NK-92 (cell line): ENCODE data around the gene CYB561A3.
"Not testable (repeated sequence)": the region's sequence is repeated elsewhere in the genome, so short reads cannot be mapped to it uniquely, and the experiment has no call there.

Source experiments
- DNase-seq: peaks from one replicate; lab custom pipeline; 2025; ENCODE audit not compliant: unreplicated experiment; lab: John Stamatoyannopoulos, UW

Gene CYB561A3, protein sequence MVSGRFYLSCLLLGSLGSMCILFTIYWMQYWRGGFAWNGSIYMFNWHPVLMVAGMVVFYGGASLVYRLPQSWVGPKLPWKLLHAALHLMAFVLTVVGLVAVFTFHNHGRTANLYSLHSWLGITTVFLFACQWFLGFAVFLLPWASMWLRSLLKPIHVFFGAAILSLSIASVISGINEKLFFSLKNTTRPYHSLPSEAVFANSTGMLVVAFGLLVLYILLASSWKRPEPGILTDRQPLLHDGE

DNA sequence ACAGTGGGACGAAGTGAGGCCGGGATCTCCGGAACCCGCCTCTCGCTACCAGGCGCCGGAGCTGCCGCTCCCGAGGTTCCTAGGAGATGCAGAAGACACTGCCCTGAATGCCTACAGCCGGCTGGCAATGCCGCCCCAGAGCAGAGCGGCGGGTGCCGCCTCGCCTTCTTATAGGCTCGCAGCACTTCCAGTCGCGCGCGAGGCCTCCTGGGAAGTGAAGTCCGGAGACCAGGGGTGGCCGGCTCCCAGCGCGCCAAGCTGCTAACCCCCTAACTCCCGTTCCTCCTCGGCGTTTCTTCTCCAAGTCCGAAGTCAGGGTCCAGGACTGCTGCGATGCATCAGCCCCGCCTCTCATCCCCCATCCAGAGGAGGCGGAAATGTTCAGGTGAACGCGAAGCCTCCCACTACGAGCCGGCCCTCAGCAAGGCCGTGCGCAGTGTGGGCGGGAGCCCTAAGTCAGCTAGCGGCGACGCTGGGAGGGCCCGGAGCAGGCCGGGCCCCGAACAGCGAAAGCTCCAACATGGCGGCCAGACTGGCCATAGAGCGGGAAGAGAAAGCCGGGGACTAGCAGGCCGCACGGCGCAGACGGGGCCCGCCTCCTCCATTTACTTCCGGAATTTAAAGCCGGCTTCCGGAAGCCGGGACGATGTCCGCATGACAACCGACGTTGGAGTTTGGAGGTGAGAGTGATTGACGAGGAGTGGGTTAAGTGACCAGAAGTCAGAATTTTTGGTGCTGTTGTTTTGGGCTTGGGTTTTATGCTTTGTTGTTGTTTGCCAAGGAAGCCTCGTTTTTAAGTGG lies at the start of gene CYB561A3, which contains the start of gene TMEM138:
Gene CYB561A3 (minus strand): TSS at position 142 of the 801 bp plus-strand sequence. CDS start 5,169 bp downstream, outside the sequence.
Gene TMEM138 (plus strand): TSS at position 634 of the 801 bp plus-strand sequence. CDS start 2,017 bp downstream, outside the sequence.
- no peak for DNase-seq

DNA sequence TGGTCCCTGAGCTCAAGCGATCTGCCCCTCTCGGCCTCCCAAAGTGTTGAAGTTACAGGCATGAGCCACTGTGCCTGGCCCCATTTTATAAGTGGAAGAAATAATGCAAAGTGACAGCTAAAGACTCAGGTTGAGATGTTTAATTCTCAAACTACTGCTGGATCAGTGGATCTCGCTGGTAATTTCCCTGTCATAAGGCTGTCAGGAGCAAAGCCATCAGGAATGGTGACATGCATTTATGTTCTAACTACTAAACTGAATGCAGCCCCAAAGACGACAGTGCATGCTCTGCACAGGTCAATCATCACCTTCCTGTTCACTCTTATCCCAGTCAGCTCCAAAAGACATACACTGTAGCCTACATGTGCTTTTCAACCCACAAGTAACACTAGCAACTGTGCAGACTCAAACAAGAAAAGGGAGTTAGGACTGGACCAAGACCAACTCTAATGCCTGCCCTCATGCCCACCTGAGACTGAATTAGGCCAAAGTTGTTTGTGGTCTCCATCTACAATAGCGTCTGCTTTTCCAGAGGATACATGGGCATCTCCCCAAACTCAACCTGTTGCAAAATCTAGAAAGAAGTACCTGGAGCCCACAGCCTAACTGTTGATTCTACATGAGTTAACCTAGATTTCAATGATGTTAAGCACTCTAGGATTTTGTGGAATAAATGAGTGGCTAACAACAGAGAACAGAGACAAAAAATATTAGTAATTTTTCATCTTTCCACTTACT lies 45.5 kb upstream of the CYB561A3 start:
- DNase-seq: no peak

DNA sequence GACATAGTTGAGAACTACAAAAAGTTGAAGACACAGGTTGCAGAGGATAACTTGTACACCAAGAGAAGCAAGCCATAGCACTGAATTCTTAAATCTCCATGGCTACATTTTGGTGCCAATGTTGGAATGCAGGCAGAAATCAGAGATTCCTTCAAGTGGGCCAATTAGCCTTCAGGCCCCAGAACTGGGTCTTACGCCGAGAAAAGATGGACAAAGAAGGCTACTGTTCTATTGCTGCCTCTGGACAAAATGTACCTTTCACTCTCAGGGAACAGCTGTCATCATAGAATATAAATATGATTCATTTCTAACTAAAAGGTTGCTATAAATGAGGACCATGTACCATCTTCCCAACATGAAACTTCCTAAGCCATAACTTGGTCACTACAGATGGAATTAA lies 44.4 kb upstream of the CYB561A3 start:
- no peak for DNase-seq

DNA sequence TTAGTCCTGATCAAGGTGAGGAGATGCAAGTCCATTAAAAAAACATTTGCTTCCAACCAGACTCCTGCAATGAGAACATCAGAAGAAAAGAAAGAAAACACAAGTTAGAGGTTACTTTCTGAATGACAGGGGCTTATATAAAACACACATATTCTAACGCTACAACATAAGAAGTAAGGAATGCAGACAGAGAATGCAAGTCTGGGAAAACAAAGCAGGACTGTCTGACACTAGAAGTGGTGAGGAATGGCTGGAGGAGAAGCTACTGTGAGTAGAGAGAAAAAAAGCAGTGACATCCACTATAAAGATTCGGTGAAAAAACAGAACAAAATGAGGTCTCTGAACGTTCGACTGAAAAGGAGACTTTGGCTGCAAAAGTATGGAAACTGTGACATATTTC lies 43.0 kb upstream of the CYB561A3 start:
- DNase-seq: no peak

DNA sequence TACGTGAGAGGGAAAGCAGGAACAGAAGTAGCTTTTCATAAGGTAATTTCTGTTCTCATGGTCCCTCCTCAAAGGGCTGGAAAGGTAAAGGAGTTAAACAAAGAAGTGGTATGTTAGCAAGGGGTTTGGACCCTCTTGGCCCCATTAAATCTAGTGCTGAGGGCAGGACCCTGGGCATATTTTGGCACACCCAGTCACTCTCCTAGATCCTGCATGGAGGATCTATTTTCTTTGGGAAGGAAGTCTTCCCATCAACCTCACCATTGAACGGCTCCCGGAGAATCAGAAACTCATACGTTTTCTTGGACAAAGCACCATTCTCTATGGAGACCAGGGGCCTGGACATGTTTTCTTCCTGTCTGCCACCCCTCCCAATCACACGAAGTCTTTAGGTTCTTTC lies 42.4 kb upstream of the CYB561A3 start:
- no peak for DNase-seq

DNA sequence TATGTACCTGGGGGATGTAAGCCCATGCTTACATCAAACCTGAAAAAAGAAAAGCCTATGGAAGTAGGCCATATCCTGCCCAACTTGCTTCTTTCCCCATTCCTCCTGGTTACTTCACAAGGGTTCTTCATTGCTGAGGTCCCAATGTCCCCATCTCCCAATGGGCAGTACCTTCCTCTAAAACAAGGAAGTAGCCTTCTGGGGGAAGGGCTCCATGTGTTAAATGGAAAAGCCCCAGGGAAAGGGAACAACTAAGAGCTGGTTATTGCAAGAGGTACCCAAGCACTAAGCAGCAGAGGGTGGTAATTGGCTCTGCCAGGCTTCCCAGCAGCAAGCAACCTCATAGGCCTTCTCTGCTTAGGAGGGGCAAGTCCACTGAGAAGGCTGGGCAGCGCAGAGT lies 42.0 kb upstream of the CYB561A3 start:
- no peak for DNase-seq

DNA sequence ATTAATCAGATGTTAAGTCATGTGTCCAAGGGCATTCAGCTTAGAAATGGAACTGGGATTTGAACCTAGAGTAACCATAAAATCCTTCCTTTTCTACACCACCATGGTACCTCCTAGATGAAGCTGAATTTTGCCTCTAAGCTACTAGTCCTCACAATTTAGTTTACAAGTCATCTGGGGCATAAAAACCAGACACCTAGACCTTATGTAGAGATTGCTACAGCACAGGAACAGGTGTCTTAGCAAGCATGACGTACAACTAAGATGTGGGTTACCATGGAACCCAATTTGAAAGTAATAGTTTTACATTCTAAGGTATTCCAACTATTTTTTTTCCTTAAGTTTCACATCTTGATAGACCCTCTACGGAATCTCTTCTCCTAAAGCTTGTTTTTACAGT lies 39.9 kb upstream of the CYB561A3 start:
- no peak for DNase-seq

DNA sequence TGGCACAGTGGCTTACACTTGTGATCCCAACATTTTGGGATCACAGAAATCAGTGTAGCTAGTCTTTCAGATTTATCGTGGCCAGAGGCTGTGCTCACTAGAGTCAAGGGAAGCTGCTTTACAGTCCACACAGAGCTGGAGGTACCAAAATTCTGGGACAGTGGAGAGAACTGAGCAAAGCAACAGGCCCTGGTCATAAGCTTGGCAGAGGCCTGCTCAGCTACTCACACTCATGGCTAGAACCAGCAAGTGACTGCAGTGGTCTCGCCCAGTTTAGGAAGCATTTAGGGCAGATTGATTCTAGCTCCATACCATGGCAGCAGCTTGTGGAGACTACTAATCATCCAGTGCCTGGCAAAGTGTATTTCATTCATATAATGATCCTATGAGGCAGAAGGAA lies 39.5 kb upstream of the CYB561A3 start:
- no peak for DNase-seq

DNA sequence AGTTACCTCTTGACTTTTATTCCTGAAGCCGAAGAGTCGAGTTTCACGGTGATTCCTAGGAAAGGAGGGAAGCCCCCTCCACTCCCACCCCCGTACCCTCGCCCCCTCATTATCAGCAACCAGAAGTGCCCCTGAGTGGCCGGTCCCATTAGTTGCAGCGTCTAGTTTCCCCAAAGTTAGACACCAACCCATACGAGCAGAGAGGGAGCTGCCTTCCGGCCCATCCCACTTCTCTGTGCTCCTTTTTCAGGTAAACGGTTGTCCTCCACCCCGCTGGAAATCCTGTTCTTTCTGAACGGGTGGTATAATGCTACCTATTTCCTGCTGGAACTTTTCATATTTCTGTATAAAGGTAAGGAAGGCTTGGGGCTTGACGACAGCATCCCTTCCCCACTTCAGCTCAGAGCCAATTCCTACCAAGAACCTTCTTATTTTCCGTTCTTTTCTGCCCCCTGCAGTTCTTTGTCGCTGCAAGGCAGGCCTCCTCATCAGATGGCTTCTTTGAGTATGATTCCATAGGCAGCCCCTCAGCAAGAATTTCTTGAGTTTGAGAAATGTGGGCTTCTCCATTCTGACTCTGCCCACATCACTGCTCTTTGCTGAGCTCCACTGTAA lies 31.4 kb upstream of the CYB561A3 start:
- no peak for DNase-seq

DNA sequence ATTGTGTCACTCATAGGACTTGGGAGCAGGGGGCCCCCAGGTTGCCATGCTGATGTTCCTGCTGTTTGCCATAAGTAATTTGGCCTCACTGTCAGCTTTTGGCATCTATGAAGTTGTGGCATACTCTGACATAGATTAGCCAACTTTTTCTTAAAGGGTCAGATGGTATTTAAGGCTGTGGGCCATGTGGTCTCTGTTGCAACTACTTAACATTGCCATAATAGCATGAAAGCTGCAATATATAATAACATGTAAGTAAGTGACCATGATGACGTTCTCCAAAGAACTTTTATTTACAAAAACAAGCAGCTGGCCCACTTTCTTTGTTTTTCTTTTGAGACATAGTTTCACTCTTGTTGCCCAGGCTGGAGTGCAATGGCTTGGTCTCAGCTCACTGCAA lies 28.5 kb upstream of the CYB561A3 start:
- DNase-seq: no peak

DNA sequence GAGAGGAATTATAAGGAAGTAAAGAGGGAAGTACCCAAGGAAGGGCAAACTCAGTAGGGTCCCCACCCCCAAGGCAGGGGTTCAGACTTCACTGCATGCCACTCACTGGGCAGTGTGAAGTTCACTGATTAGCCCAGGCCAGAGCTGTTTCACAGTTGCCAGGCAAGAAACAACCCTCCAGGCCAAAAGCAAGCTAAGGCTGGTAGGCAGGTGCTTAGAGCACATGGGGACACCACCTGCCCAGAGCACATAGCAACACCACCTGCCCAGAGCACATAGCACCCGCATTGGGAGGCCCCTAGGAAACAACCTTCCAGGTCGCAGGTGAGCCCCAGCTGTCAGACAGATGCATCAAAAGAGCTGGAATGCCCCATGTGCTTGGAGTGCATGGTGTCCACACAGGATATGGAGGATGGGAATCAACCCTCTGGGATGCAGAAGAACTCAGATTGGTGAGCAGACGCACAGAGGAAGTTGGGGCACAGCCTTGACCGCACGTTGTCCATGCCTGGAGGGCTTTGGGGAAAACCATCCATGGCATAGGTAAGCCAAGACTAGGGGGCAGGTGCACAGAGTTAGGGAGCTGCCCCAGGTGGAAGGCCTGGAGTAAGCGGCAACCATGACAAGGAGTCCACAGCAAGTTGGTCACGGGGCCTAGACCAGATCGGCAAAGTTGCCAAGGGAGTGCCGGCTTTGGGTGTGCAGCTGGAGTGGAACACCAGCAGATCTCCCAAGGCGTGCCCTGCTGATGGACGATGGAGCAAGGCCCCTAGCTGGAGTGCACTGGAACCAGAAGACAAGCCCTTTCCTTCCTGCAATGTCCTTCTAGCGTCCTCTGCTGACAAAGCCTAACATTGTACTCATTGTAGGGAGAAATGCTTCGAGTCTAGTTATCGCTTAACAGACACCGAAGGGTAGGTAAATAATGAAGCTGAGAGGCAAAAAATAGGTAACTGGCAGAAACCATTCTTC lies 22.9 kb upstream of the CYB561A3 start:
- no peak for DNase-seq

DNA sequence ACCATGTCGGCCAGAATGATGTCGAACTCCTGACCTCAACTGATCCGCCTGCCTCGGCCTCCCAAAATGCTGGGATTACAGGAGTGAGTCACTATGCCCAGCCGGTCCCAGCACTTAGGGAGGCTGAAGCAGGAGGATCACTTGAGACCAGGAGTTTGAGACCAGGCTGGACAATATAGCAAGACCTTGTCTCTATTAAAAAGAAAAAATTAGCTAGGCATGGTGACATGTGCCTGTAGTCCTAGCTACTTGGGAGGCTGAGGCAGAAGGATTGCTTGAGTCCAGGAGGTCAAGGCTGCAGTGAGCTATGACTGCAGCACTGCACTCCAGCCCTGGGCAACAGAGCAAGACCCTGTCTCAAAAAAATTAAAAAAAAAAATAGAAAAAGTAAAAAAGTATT lies 22.2 kb upstream of the CYB561A3 start:
- not testable (repeated sequence) for DNase-seq

DNA sequence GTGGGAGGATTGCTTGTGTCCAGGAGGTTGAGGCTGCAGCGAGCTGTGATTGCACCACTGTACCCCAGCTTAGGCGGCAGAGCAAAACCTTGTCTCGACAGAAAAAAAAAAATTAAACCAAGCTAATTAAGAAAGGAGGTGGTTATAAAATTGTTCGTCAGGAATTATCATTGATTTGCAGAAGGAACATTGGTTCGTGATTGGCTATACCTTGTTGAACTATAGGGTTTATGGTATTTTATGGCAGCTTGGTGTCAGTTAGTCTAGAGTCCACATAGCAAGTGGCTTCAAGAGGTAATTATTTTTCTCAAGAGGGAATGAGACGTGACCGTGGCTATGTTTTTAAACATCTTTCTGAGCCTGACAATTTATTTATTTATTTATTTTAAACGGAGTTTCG lies 19.2 kb upstream of the CYB561A3 start:
- no peak for DNase-seq

DNA sequence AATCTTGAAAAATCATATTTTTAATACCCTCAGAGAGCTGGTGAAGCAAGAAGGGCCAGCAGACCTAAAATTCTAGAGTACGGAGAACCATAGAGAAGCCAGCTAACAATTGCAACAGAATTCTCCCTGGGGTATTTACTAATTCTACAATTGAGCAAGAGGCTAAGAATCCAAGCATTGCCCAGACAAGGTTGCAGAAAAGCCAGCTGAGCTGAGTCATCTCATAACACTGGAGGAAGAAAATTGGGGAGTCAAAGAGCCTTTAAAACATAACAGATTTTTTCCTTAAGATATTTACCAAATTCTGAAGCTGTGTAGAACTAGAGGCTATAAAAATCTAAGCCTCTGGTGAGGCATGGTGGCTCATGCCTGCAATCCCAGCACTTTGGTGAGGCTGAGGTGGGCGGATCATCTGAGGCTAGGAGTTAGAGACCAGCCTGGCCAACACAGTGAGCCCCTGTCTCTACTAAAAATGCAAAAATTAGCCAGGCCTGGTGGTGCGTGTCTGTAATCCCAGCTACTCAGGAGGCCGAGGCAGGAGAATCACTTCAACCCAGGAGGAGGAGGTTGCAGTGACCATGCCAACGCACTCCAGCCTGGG lies 17.1 kb upstream of the CYB561A3 start:
- DNase-seq: no peak

DNA sequence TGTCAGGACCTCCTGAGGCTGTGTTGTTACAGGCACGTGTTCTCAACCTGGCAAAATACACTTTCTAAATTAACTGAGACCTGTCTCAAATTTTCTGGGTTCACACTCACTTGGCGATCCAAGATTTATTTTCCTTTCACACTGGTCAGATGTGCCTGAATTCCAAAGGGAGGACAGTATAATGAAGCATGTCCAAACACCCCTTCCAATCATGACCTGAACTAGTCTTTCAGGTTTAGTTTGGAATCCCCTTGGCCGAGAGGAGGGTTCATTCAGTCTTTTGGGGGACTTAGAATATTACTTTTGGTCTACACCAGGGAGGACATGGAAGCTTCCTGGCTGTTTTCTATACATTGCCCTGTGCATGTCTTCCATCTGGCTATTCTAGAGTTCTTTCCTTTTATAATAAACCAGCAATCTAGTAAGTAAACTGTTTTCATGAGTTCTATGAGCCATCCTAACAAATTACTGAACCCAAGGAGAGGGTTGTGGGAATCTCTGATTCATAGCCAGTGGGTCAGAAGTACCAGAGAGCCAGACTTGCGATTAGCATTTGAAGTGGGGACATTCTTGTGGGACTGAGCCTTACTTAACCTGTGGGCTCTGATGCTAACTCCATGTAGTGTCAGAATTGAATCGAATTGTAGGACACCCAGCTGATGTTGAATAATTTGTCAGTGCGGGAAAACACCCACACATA lies 15.9 kb upstream of the CYB561A3 start:
- no peak for DNase-seq

DNA sequence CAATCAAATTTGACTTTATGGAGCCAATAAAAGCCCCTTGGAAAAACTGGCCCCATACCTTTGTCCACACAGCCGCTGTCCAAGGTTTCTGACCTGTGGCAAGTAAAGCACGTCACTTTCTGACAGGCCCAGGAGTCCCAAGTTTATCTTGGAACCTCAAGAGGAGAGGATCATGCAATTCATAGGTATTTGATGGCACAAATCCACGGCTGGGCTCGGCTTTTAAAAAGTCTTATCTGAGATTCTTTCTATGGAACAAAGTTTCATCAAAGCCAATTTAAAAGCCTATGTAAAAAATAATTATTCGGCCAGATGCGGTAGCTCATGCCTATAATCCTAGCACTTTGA lies 14.1 kb upstream of the CYB561A3 start:
- no peak for DNase-seq

DNA sequence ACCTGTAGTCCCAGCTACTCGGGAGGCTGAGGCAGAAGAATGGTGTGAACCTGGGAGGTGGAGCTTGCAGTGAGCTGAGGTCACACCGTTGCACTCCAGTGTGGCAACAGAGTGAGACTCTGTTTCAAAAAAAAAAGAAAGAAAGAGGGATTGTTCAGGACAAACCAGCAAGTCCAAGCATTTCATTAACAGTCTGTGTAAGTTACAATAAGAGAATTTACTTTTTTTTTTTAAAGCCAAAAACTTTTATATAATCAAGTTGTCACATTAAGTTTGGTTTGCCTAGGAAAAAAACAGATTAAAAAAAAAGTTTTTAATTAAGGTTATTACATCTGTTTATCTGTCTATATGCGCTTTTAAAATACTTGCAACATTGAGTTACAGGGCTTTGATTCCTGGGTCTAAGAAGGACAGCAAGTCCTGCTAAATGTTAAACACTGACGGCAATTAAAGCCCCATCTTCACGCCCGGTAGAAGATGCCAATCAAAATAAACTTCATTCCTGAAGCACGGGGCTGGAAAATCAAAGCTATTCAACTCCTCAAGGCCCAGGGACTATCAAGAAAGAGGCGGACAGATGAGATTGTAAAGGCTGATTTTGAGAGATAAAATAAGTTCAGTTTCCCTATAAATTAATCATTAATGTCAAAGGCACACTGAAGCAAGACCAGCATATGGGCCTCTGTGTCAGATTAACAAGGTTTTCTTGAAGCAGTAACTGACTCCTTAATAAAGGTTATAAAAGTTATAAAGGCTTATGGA lies 11.2 kb upstream of the CYB561A3 start:
- DNase-seq: no peak

DNA sequence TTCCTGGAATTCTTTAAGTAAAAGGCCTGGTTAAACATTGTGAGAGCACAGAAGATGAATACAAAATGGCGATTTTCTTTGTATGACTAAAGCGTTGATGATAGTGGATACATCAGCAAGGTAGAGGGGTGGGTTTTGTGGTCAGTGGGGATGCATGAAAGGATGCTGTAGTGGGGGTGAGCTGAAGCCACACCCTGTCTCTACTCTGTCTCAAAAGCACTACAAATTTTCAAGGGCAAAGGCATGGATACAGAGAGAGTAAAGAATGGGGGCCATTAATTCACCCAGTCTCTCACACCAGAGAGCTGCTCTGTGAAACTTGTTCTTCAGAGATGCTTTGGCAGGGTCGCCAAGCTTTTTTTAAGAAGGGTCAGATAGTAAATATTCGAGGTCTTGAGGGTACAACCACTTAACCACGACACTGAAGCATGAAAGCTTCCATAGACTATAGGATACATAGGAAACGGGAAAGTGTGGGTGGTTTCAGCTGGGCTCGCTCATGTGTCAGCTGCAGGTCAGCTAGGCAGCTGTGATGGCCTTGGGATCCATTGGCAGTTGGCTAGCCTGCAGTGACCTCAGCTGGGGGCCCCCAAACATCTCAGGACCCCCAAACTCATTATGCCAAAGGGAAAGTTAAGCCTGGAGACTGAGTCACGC lies 8.8 kb upstream of the CYB561A3 start:
- DNase-seq: no peak
